ENCODE results near the gene RUNDC3A. TPM values are rescaled to one million over a fixed set of nuclear protein-coding genes. Genes with fewer than 3 reads are reported as not detected.

RUNDC3A gene
- total RNA-seq, 1 donor from 2014 or later = 10.3 TPM

DNA sequence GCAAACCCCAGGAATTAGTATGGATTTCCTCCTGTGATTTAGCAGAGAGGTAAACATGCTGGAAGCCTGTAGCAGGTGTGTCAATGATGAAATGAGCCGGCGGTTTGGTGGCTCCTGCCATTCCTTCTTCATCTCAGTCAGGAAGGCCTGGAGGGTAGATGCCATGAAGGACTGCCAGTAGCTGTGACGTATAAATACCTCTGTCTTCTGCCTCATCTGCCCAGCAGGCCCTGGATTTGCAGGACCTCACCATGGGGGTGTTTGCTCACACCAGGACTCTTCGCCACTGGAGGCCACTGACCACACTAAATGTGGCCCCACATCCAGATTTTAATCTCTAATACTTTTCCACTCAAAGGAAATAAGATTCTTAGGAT lies 24.4 kb upstream of the RUNDC3A start:
- Mint-ChIP-seq H3K9me3 (no peaks in the 10 kb centered on the region), H3K36me3 (no peaks in the 10 kb centered on the region), H3K4me1 (ENCODE audit: unreplicated experiment) (no peaks in the 10 kb centered on the region), H3K27me3 (peaks cover 20% of the 10 kb centered on the region), H3K27ac (no peak overlapping the region), H3K4me3 (no peak overlapping the region)
- no peak for TF ChIP-seq CTCF (conservative IDR thresholded peaks at IDR 0.05)
- DNase-seq (ENCODE audit: extremely low spot score, unreplicated experiment) = no peak

GRCh38 chr17:44287651-44288050 lies 20.8 kb upstream of the RUNDC3A start:
- Mint-ChIP-seq H3K36me3 (no peaks in the 10 kb centered on the region), H3K27me3 (peaks cover 33% of the 10 kb centered on the region), H3K27ac (no peak overlapping the region), H3K9me3 (no peaks in the 10 kb centered on the region), H3K4me3 (no peak overlapping the region), H3K4me1 (ENCODE audit: unreplicated experiment) (no peaks in the 10 kb centered on the region)
- no peak for TF ChIP-seq CTCF (conservative IDR thresholded peaks at IDR 0.05)
- no peak for DNase-seq (ENCODE audit: extremely low spot score, unreplicated experiment)

DNA sequence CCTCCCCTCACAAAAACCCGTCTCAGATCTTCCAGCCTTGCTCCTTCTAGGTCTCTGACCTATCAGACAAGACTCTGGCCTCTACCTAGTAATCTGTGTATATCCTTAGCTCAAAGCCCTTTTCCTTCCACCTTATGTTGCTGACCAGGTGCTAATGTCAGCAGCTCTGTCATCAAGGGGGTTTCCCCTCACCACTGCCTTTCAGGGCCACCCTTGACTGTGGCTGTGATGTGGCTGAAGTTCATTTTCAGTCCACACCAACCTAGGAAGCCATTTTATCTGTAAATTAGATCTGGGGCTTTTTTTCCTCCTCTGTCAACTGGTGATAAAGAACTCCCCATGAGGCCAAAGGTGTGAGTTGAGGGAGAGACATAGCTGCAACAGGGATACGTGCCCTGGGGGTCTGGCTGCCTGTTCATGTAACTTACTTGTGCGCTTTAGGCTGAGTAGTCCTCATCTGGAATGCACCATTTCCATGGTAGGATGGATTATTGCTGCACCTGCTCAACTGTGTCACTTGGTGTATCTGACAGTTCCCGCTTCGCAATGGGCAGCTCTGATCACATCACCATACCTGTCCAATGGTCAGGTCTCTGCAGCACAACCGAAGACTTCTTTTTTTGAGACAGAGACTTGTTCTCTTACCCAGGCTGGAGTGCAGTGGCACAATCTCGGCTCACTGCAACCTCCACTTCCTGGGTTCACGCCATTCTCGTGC lies 14.7 kb upstream of the RUNDC3A start:
- TF ChIP-seq CTCF (conservative IDR thresholded peaks at IDR 0.05) = no peak
- H3K27me3 Mint-ChIP-seq = peaks cover 42% of the 10 kb centered on the region
- H3K27ac Mint-ChIP-seq = no peak overlapping the region
- H3K9me3 Mint-ChIP-seq = no peaks in the 10 kb centered on the region
- H3K4me3 Mint-ChIP-seq = no peak overlapping the region
- no peaks in the 10 kb centered on the region for H3K4me1 Mint-ChIP-seq (ENCODE audit: unreplicated experiment)
- DNase-seq (ENCODE audit: extremely low spot score, unreplicated experiment) = no peak
- H3K36me3 Mint-ChIP-seq = no peaks in the 10 kb centered on the region

- Mint-ChIP-seq H3K4me1 (ENCODE audit: unreplicated experiment) (no peaks in the 10 kb centered on the region), H3K36me3 (no peaks in the 10 kb centered on the region), H3K27ac (no peak overlapping the region), H3K27me3 (peaks cover 42% of the 10 kb centered on the region), H3K4me3 (no peak overlapping the region), H3K9me3 (no peaks in the 10 kb centered on the region)
- TF ChIP-seq CTCF (conservative IDR thresholded peaks at IDR 0.05) = no peak
- DNase-seq (ENCODE audit: extremely low spot score, unreplicated experiment) = no peak
Measured at GRCh38 chr17:44297975-44298374, 10.4 kb upstream of the RUNDC3A start.

DNA sequence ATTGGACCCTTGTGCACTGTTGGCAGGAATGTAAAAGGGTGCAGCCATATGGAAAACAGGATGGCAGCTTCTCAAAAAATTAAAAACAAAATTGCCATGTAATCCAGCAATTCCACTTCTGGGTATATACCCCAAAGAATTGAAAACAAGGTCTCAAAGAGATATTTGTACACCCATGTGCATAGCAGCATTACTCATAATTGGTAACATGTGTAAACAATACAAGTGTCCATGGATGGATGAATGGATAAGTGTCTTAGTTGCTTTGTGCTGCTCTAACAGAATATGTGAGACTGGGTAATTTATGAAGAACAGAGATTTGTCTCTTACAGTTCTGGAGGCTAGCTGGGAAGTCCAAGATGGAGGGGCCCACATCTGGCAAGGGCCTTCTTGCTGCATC lies 3.8 kb upstream of the RUNDC3A start:
- Mint-ChIP-seq H3K27me3 (peaks cover 41% of the 10 kb centered on the region), H3K4me1 (ENCODE audit: unreplicated experiment) (no peaks in the 10 kb centered on the region)

More for the DNA sequence above, 3.8 kb upstream of the RUNDC3A start:
- no peaks in the 10 kb centered on the region for H3K9me3 Mint-ChIP-seq
- no peak for TF ChIP-seq CTCF (conservative IDR thresholded peaks at IDR 0.05)
- H3K27ac Mint-ChIP-seq = no peak overlapping the region
- H3K4me3 Mint-ChIP-seq = no peak overlapping the region
- DNase-seq (ENCODE audit: extremely low spot score, unreplicated experiment) = no peak
- H3K36me3 Mint-ChIP-seq = no peaks in the 10 kb centered on the region

All from type B pancreatic cell (in vitro differentiated cells).